Mucosa of stomach (tissue), 1 donor: ENCODE results near the gene HOXC11.

Experiments used
- H3K27me3 ChIP-seq: one replicate; pipeline ENCODE4 v1.7.0; 2013; ENCODE audit warnings: mild to moderate bottlenecking, low read length; ENCODE audit not compliant: control insufficient read depth, insufficient read depth
- H3K36me3 ChIP-seq: one replicate; pipeline ENCODE4 v1.7.0; 2013; ENCODE audit warnings: low read length; ENCODE audit not compliant: control insufficient read depth, insufficient read depth
- H3K4me1 ChIP-seq: one replicate; pipeline ENCODE4 v1.7.0; 2013; ENCODE audit warnings: mild to moderate bottlenecking, low read length; ENCODE audit not compliant: control insufficient read depth, insufficient read depth
- H3K4me3 ChIP-seq: one replicate; pipeline ENCODE4 v1.7.0; 2013; ENCODE audit warnings: low read length
- H3K9ac ChIP-seq: one replicate; pipeline ENCODE4 v1.7.0; 2013; ENCODE audit warnings: mild to moderate bottlenecking, low read length, moderate library complexity
- H3K9me3 ChIP-seq: one replicate; pipeline ENCODE4 v1.7.0; 2013; ENCODE audit warnings: mild to moderate bottlenecking, low read length, moderate library complexity; ENCODE audit not compliant: control insufficient read depth
- donor health status: Pancreatic carcinoma.

HOXC11 gene

DNA sequence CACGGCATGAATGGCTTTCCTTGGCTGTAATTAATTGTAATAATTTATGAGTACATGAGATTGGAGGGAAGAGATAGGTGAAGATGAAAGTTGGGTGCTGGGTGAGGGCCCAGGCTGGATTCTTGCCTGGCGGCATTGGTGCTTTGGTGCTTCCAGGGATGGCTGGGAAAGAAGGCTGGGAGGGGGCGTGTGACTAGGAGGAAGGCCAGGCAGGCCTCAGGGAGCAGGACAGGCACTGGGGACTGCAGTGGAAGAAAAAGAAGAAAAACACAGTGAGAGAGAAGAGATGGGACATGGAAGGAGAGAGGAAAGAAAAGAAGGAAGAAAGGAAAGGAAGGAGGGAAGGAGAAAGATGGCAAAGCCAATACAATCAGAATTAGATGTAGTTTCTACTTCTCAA lies 30.7 kb downstream of the HOXC11 start:
- Histone ChIP-seq H3K9ac (no peak overlapping the region), H3K4me3 (no peak overlapping the region), H3K27me3 (peaks cover 96% of the 10 kb centered on the region), H3K36me3 (no peaks in the 10 kb centered on the region), H3K9me3 (no peaks in the 10 kb centered on the region), H3K4me1 (peaks cover 22% of the 10 kb centered on the region)

DNA sequence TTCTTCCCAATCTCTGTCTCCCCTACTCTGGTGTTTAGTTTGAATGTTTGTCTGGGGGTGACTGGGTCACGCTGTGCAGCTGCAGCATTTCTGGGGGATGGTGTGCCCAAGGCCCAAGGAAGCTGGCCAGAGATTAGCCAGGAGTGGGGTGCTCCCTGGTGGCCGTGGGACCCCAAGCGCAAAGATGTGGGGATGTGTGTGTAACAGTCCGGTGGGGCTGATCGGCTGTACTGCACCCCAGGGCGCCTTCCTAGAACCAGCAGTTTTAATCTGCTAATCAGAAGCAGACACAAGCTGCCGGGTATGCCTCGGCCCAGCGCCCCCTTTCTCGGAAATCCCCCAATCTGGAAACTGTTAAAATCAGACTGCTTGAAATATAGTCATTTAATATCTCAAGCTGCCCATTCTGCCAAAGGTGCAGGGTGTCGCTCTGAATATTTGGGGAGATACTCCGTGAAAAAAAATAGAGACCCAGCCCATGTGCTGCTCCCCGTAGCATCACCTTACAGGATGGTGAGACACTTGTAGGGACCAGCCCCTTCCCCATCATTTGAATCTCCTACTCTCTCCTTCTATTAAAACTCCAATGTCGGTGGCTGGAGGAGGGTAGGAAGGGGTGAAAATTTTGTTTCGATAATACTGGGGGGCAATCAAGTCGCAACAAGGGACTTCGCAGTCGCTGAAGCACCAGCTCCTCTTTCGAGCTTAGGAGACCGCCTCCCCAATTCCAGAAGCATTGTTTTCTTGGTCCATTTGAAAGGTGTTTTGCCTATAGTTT lies 31.3 kb downstream of the HOXC11 start:
- Histone ChIP-seq H3K27me3 (peaks cover 96% of the 10 kb centered on the region), H3K4me1 (peaks cover 22% of the 10 kb centered on the region), H3K36me3 (no peaks in the 10 kb centered on the region), H3K9me3 (no peaks in the 10 kb centered on the region), H3K4me3 (no peak overlapping the region), H3K9ac (no peak overlapping the region)

DNA sequence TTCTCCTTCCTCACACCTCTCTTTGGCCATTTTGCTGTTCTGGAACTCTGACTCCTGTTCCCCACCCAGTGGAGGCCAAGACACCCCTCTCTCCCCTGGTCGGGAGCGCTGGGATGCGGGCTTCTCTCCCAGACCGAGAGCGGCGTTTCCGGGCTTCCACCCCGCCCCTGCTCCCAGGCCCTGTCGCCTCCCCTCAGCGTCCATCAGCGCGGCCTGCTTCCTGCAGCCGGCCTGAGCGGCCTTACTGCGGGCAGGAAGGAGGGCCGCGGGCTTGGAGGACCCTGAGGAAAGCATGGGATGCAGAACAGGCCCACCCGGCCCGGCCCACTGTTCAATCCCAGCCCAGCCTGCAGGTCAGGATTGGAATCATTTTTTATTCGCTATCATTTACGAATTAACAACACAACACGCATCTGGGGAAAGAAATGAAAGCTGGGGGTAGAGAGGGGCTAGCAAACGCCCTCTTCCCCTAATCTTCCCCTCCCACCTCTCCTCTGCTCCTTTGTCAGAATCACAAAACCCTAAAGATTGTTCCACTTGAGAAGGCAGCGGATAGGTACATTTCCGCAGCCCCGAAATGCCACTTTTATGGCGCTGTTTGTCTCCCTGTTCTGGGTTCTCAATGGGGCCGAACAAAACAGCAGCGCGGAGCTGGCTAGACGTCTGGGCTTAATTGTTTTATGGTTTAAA lies 32.1 kb downstream of the HOXC11 start:
- Histone ChIP-seq H3K4me3 (no peak overlapping the region), H3K9ac (no peak overlapping the region), H3K4me1 (peaks cover 16% of the 10 kb centered on the region), H3K9me3 (no peaks in the 10 kb centered on the region), H3K27me3 (peaks cover 97% of the 10 kb centered on the region), H3K36me3 (no peaks in the 10 kb centered on the region)

DNA sequence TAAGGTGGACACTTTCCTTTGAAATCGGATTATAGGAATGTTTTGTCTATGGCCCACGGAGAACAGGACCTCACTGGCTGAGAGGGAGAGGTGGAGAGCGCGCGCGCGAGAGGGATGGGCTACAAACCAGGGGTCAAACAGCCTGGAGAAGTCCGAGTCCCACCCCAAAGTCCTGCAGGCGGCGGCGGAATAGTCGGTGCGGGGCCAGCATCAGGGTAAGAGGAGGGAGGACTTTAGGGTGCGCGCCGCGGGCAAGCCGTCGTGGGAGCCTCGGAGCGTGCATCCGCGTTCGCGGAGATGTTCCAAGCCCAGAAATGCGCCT lies 32.6 kb downstream of the HOXC11 start:
- Histone ChIP-seq H3K4me1 (peaks cover 11% of the 10 kb centered on the region), H3K9ac (no peak overlapping the region), H3K9me3 (peaks cover 2% of the 10 kb centered on the region), H3K4me3 (no peak overlapping the region), H3K27me3 (peaks cover 97% of the 10 kb centered on the region), H3K36me3 (no peaks in the 10 kb centered on the region)

DNA sequence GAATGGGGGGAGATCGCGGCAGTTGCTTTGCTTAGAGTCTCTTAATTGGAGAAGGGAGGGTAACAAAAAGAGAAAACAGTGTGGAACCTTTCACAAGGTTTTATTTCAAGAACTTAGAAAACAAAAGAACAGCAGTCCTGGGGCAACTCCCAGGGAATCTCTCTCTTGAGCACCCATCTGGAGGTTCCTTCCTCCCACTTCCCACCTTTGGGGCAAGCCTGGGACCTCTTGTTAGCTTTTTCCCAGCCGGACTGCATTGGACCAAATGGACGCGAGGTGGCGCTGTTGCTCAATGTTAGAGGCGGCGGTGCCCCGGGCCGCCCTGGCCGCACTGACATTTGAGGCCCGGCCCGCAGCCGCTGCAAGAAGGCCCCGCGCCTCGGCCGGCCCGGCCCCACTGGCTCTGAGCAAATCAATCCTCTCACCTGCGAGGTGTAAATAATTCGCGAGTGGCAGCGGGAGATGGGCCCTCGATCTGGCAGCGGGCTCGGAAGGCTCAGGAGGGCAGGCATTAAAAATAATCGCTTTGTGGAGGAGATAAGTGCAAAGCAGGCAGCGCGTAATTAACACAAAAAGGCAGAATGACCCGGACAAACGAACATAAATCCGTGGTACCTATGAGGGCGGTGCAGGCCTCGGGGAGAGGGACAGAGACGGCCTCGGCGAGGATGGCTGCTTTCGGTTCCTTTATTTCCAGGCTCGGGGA lies 33.1 kb downstream of the HOXC11 start:
- Histone ChIP-seq H3K9me3 (peaks cover 5% of the 10 kb centered on the region), H3K9ac (peak overlapping the region; percentile 62), H3K4me3 (peak overlapping the region; percentile 46), H3K4me1 (peaks cover 10% of the 10 kb centered on the region), H3K27me3 (peaks cover 97% of the 10 kb centered on the region), H3K36me3 (no peaks in the 10 kb centered on the region)

DNA sequence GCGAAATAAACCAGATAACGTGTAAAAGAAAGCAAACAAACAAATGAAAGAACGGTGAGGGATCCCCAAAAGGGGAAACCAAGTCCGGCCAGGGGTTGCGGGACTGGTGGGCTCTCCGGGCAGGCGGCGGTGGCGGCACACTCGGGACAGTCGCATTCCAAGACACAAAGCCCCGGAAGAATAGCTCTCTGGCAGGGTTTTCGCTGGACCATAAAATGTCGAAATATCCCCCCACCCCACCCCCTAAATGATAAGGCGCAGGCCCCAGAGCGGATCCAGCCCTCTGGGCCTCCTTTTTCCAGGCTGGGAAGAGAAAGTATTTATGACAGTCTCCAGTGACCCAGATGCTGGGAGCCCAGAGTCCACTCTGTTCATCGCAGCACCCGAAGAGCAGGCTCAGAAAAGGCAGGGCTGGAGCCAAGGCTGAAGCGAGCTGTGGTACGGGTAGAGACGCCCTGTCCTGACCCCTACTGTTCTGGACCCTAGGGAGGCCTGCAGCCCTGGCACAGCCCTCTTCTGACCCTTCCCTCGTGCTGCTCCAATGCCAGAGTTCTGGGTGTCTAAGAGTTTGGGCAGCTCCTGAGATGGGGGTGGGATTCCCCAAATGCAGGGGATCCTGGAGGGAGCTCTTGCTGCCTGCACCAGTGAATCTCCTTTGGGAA lies 33.8 kb downstream of the HOXC11 start:
- Histone ChIP-seq H3K4me3 (peak overlapping the region; percentile 46), H3K4me1 (peaks cover 10% of the 10 kb centered on the region), H3K9ac (peak overlapping the region; percentile 62), H3K9me3 (peaks cover 5% of the 10 kb centered on the region), H3K27me3 (peaks cover 97% of the 10 kb centered on the region), H3K36me3 (no peaks in the 10 kb centered on the region)

DNA sequence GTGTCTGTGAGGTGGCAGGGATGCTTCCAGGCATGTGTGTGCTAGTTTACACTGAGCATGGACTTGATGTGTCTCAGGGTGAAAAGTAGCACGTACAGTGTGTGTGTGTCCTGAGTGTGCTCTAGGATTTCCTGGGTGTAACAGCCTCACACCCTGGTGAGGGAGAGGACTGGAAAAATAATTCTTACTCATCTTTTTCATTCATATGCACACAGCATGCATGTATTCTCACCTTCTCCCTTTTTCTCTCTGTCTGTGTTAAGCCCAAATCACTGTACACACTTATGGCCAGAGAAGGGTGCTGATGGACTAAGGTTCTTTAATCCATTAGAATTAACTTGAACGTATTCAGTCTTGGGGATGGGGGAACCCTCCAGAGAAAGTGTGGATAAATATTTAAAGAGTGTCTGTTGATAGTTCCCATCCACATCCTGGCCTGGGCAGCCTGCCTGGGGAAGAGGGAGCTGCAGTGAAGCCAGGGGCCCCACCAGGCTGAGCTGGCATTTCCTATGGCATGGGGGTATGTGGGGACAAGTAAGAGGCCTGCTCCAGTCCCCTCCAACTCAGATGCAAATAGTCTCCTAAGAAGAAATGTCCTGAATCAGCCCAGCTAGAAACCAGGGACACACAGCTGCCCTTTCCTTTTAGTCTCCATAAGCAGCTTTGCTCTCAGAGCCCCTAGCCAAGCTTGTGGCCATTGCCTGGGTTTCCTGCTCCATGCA lies 34.8 kb downstream of the HOXC11 start:
- Histone ChIP-seq H3K9ac (no peak overlapping the region), H3K4me3 (no peak overlapping the region), H3K36me3 (no peaks in the 10 kb centered on the region), H3K9me3 (peaks cover 5% of the 10 kb centered on the region), H3K4me1 (peaks cover 10% of the 10 kb centered on the region), H3K27me3 (peaks cover 95% of the 10 kb centered on the region)

DNA sequence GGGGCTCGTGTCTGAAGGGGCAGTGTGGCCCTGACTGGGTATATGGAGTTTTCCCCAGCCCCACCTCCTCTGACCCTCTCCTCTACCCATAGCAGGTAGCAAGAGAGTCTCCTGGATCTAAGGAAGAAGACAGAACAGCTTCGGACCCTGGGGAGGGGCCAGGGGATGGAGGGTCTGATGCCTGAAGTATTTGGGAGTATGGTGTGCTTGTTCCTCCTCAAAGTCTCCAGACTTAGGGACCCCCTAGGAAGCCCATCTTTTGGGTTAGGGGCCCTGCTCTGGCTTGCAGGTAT lies 35.3 kb downstream of the HOXC11 start:
- H3K9me3 ChIP-seq, result peaks cover 5% of the 10 kb centered on the region
- no peak overlapping the region for H3K9ac ChIP-seq
- H3K4me1 ChIP-seq, result peaks cover 10% of the 10 kb centered on the region
- no peaks in the 10 kb centered on the region for H3K36me3 ChIP-seq
- no peak overlapping the region for H3K4me3 ChIP-seq
- H3K27me3 ChIP-seq, result peaks cover 95% of the 10 kb centered on the region

DNA sequence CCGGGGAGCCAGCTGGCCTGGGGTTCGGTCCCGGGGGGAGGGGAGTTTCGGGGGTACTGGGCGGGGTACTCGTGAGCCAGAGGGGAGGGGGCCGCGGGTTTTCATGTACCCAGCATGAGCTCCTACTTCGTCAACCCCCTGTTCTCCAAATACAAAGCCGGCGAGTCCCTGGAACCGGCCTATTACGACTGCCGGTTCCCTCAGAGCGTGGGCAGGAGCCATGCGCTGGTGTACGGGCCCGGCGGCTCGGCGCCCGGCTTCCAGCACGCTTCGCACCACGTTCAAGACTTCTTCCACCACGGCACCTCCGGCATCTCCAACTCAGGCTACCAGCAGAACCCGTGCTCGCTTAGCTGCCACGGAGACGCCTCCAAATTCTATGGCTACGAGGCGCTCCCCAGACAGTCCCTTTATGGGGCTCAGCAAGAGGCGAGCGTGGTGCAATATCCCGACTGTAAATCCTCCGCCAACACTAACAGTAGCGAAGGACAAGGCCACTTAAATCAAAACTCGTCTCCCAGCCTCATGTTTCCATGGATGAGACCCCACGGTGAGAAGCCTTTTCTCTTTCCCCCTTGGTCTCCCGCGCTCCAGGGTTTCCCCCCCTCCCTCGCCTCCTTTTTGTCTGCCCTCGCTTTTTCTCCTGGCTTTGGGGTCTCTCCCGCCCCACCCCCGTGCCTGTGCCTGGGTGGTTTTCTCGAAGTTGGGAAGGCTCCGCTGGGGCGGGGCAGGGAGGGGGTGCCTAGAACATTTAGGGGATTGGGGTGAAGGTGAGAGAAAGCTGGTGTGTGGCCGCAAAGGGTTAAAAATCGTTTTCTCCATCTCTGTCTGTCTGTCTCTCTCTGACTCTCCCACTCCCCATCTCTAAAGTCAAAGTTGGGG lies 36.5 kb downstream of the HOXC11 start:
- H3K27me3 ChIP-seq, result peaks cover 96% of the 10 kb centered on the region
- no peak overlapping the region for H3K4me3 ChIP-seq
- H3K9ac ChIP-seq, result no peak overlapping the region
- H3K9me3 ChIP-seq, result peaks cover 5% of the 10 kb centered on the region
- H3K4me1 ChIP-seq, result peaks cover 10% of the 10 kb centered on the region
- no peaks in the 10 kb centered on the region for H3K36me3 ChIP-seq

DNA sequence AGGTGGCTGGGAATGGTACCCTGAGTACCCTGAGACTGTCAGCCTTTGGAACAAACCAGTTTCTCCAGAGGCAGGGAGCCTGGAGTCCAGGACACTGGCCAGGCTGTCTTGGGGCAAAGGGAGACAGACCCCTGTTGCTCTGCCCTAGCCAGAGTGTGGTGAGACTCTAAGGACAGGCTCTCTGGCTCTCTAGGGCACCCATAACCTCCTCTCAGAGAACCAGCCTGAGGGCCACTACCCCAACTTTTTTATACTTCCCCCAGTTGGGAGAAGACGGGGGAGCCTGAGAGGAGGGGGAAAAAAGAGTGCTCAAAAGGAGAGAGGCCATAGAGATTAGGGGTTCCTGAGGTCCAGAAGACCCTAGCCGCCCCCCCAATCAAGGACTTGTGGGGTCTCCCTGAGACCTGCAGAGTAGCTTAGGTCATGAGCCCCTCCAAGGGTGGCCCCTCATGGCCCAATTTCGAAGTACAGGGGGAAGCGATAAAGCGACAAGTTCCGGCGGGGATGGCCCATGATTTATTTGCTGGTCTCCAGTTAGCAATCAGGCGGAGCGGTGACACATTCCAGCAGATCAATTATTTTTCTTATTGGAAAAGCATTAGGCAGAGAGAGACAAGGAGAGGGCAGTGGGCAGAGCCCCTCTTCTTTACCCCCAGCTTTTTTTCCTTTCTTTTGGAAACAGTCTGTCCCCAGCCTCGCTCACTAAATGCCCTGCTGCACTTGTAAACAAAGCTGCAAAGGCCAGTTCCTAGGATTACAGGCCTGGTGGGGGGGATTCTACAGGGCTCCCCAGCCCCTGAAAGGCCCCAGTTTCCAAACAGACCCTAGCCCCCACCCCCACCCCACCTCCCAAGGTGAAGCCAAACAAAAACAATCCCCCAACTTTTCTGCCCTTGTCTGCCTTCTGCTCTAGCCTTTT lies 37.4 kb downstream of the HOXC11 start:
- peaks cover 96% of the 10 kb centered on the region for H3K27me3 ChIP-seq
- no peaks in the 10 kb centered on the region for H3K36me3 ChIP-seq
- peaks cover 5% of the 10 kb centered on the region for H3K9me3 ChIP-seq
- no peak overlapping the region for H3K9ac ChIP-seq
- no peak overlapping the region for H3K4me3 ChIP-seq
- H3K4me1 ChIP-seq, result peaks cover 15% of the 10 kb centered on the region
